Lower lobe of right lung (tissue), 2 donors: ENCODE measurements around the gene OR6C3. TPM values are rescaled to one million over a fixed set of nuclear protein-coding genes. Genes with fewer than 3 reads are reported as not detected.
"Not testable (repeated sequence)": the region's sequence is repeated elsewhere in the genome, so short reads cannot be mapped to it uniquely, and the experiment has no call there.

Experiments used
- ATAC-seq, 2 donors: fragments of 200-7000 bp; cut with Tn5 transposase; one replicate each; pipeline ENCODE4 v1.9.1; 2020 to 2022; ENCODE audit warnings: mild to moderate bottlenecking in 2 of 2, moderate library complexity in 2 of 2
- DNase-seq: peaks from one replicate; pipeline ENCODE4 v3.0.0-alpha.2; 2020
- H3K27ac ChIP-seq: fragments of 200-600 bp; one replicate; pipeline ENCODE4 v1.8.0; 2022
- H3K27me3 ChIP-seq: fragments of 200-600 bp; one replicate; pipeline ENCODE4 v1.8.0; 2022; ENCODE audit warnings: low read depth
- H3K36me3 ChIP-seq: fragments of 200-600 bp; one replicate; pipeline ENCODE4 v1.8.0; 2022; ENCODE audit warnings: mild to moderate bottlenecking
- H3K4me1 ChIP-seq: fragments of 200-600 bp; one replicate; pipeline ENCODE4 v1.8.0; 2022
- H3K4me3 ChIP-seq: fragments of 200-600 bp; one replicate; pipeline ENCODE4 v1.8.0; 2022; ENCODE audit warnings: mild to moderate bottlenecking
- H3K9me3 ChIP-seq: fragments of 200-600 bp; one replicate; pipeline ENCODE4 v1.8.0; 2022
- CTCF ChIP-seq: fragments of 200-600 bp; IDR thresholded peaks from one replicate; pipeline ENCODE4 v1.8.0; 2022; ENCODE audit warnings: antibody characterized with exemption, mild to moderate bottlenecking
- intact Hi-C: fragments of 100-400 bp; cut with DNase I; formaldehyde crosslinking; loops from one replicate; pipeline ENCODE4 v1.11.0; 2022
- total RNA-seq: library from RNA; stranded (reverse); fragmentation: NEBNext Ultra II Directional; extraction: Animal tissue kit (Norgen Biotek cat#: 25700); gene quantifications from one replicate; pipeline ENCODE4 v1.2.1, GENCODE V29; 2021
- donor health status: DM: no; HTN: yes; CAD: no; lungs with severe emphysema.

Gene OR6C3
- total RNA-seq, 1 donor from 2014 or later: not detected

- H3K27me3 ChIP-seq: no peaks in the 10 kb centered on the region
- H3K4me1 ChIP-seq: no peaks in the 10 kb centered on the region
- no peak overlapping the region for H3K4me3 ChIP-seq
- DNase-seq (no peak), ATAC-seq (no peak)
- intact Hi-C loops: no loop called here
- no peaks in the 10 kb centered on the region for H3K36me3 ChIP-seq
- no peaks in the 10 kb centered on the region for H3K9me3 ChIP-seq
- TF ChIP-seq CTCF: no peak
- no peak overlapping the region for H3K27ac ChIP-seq
These were observed 5.5 kb downstream of the OR6C3 start for GRCh38 chr12:55336002-55336401.

- H3K27me3 ChIP-seq, DNase-seq, ATAC-seq, H3K9me3 ChIP-seq, H3K4me1 ChIP-seq, H3K4me3 ChIP-seq, intact Hi-C loops, H3K36me3 ChIP-seq, H3K27ac ChIP-seq: not testable (repeated sequence)
These were observed 24.8 kb downstream of the OR6C3 start for GRCh38 chr12:55355338-55355737.

DNA sequence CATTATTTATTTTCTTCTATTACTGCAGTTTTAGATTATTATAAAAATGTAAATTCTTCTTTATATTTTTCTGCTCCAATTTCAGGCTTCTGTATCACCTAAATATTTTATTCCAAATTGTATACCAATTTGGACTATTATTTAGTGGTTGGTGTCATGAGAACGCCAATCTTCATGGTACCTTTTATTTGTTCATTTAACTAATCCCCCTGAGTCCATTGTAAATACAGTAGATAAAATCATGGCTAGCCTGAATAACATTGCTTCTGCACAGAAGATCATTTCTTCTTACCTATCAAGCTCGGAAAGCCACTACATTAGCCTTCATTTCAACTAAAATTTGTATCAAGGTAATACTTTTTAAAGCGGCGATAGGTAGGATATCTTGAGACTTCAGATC, 32.1 kb downstream of the OR6C3 start, which contains the start of gene OR6C75:
TSS of gene OR6C75 (plus strand) at position 301 of the 400 bp plus-strand sequence. CDS start 2,136 bp downstream, outside the sequence.
- Histone ChIP-seq H3K27ac (no peak within 1 kb of the TSS), H3K36me3 (no peaks in the 10 kb centered on the region), H3K27me3 (no peaks in the 10 kb centered on the region), H3K4me1 (no peaks in the 10 kb centered on the region), H3K9me3 (no peaks in the 10 kb centered on the region), H3K4me3 (no peak within 1 kb of the TSS)
- intact Hi-C loops: no loop called here
- TF ChIP-seq CTCF: no peak
- ATAC-seq (no peak), DNase-seq (no peak)

- Histone ChIP-seq H3K27ac (no peak overlapping the region), H3K4me1 (no peaks in the 10 kb centered on the region), H3K9me3 (no peaks in the 10 kb centered on the region), H3K36me3 (no peaks in the 10 kb centered on the region), H3K27me3 (no peaks in the 10 kb centered on the region), H3K4me3 (no peak overlapping the region)
- intact Hi-C loops: no loop called here
- no peak for TF ChIP-seq CTCF
- ATAC-seq (no peak), DNase-seq (no peak)
These were observed 34.5 kb downstream of the OR6C3 start for GRCh38 chr12:55365086-55365485.

DNA sequence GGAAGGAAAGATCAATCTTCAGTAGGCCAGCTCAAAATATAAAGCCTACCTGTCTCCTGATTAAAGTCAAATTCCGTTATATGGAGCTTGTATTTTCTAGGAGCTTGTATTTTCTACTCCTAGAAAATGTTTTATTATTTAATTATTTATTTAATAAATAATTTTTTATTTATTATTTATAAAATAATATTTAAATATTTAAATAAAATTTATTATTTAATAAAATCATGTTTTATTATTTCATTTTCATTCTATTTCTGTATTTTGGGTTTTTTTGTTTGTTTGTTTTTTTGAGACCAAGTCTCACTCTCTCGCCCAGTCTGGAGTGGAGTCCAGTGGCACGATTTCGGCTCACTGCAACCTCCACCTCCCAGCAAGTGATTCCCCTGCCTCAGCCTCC, 42.0 kb downstream of the OR6C3 start:
- intact Hi-C loops: no loop called here
- H3K9me3 ChIP-seq: no peaks in the 10 kb centered on the region

More for the DNA sequence above, 42.0 kb downstream of the OR6C3 start:
- Histone ChIP-seq H3K27me3 (no peaks in the 10 kb centered on the region), H3K4me1 (no peaks in the 10 kb centered on the region), H3K27ac (no peak overlapping the region), H3K36me3 (no peaks in the 10 kb centered on the region), H3K4me3 (no peak overlapping the region)
- ATAC-seq (no peak), DNase-seq (no peak)
- TF ChIP-seq CTCF: no peak

Other genes with a start within 250 kb of the OR6C3 start
- gene OR9K2, start 204.3 kb upstream of the OR6C3 start, total RNA-seq: not detected
- gene OR10A7, start 109.7 kb upstream of the OR6C3 start, total RNA-seq: not detected
- gene OR6C74, start 86.1 kb upstream of the OR6C3 start, total RNA-seq: not detected
- gene OR6C6, start 34.2 kb upstream of the OR6C3 start, total RNA-seq: not detected
- gene OR6C1, start 16.4 kb upstream of the OR6C3 start, total RNA-seq: not detected
- not detected for gene OR6C75, start 32.2 kb downstream of the OR6C3 start, total RNA-seq
- gene OR6C65, start 69.8 kb downstream of the OR6C3 start, total RNA-seq: not detected
- not detected for gene OR6C76, start 95.5 kb downstream of the OR6C3 start, total RNA-seq
- not detected for gene OR6C2, start 113.3 kb downstream of the OR6C3 start, total RNA-seq
- not detected for gene OR6C70, start 139.4 kb downstream of the OR6C3 start, total RNA-seq
- gene OR6C68, start 161.6 kb downstream of the OR6C3 start, total RNA-seq: not detected
- not detected for gene OR6C4, start 218.9 kb downstream of the OR6C3 start, total RNA-seq
- gene OR2AP1, start 241.7 kb downstream of the OR6C3 start, total RNA-seq: not detected